ENCODE measurements around the gene OR4D6.

The OR4D6 gene

DNA sequence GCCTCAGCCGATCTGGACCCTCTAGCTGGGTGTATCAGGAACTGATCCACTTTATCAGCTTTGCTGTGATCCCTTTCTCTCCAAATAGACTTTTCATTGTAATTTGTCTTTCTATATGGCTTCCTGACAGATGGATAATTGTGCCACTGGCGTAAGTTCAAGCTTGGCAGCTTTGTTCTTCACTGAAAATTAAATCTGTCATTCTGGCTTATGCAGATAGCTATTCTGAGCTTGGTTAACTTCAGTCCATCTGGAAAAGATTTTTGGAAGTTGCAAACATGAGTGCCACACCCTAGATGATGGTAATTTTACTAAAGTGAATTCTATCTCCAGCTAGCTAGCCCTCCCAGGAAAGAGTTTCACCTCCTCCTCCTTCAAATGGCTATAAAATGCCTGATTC is 38.6 kb upstream of the OR4D6 start:
- TF ChIP-seq POLR2AphosphoS5 (IDR thresholded peaks at IDR 0.05; ENCODE audit: low read depth, low read length) (no peak), FOXP2 (optimal IDR thresholded peaks at IDR 0.05; ENCODE audit: borderline replicate concordance, extremely low read depth, extremely low read length, insufficient read depth) (no peak), SIN3A (IDR thresholded peaks at IDR 0.05; ENCODE audit: borderline replicate concordance, insufficient read depth, low read length) (no peak), TAF1 (IDR thresholded peaks at IDR 0.05; ENCODE audit: borderline replicate concordance, insufficient read depth, low read length) (no peak)
- TF ChIP-seq, protein P1, sequence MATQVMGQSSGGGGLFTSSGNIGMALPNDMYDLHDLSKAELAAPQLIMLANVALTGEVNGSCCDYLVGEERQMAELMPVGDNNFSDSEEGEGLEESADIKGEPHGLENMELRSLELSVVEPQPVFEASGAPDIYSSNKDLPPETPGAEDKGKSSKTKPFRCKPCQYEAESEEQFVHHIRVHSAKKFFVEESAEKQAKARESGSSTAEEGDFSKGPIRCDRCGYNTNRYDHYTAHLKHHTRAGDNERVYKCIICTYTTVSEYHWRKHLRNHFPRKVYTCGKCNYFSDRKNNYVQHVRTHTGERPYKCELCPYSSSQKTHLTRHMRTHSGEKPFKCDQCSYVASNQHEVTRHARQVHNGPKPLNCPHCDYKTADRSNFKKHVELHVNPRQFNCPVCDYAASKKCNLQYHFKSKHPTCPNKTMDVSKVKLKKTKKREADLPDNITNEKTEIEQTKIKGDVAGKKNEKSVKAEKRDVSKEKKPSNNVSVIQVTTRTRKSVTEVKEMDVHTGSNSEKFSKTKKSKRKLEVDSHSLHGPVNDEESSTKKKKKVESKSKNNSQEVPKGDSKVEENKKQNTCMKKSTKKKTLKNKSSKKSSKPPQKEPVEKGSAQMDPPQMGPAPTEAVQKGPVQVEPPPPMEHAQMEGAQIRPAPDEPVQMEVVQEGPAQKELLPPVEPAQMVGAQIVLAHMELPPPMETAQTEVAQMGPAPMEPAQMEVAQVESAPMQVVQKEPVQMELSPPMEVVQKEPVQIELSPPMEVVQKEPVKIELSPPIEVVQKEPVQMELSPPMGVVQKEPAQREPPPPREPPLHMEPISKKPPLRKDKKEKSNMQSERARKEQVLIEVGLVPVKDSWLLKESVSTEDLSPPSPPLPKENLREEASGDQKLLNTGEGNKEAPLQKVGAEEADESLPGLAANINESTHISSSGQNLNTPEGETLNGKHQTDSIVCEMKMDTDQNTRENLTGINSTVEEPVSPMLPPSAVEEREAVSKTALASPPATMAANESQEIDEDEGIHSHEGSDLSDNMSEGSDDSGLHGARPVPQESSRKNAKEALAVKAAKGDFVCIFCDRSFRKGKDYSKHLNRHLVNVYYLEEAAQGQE (IDR thresholded peaks at IDR 0.05; ENCODE audit: insufficient read depth in 1 of 2, low read depth in 2 of 2, low read length in 2 of 2), result no peak

DNA sequence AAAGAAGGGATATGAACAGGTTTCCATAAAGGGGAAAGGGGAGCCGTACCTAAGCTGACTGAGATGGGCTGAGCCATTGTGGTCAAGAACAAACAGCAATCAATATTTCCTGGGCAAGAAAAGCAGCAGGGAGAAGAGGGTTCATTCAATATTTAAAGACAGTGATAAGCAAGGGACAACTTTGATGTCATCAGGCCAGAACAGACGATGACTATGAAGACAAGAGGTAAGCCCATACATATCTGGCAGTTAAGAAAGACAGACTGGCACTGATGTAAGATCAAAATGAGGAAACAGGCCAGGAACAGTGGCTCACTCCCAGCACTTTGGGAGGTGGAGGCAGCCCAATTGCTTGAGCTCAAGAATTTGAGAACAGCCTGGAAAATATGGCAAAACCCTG is 32.9 kb upstream of the OR4D6 start:
- TF ChIP-seq FOXP2 (optimal IDR thresholded peaks at IDR 0.05; ENCODE audit: borderline replicate concordance, extremely low read depth, extremely low read length, insufficient read depth) (no peak), POLR2AphosphoS5 (IDR thresholded peaks at IDR 0.05; ENCODE audit: low read depth, low read length) (no peak), TAF1 (IDR thresholded peaks at IDR 0.05; ENCODE audit: borderline replicate concordance, insufficient read depth, low read length) (no peak), SIN3A (IDR thresholded peaks at IDR 0.05; ENCODE audit: borderline replicate concordance, insufficient read depth, low read length) (no peak)
- TF ChIP-seq, protein P1 (IDR thresholded peaks at IDR 0.05; ENCODE audit: insufficient read depth in 1 of 2, low read depth in 2 of 2, low read length in 2 of 2), result no peak

DNA sequence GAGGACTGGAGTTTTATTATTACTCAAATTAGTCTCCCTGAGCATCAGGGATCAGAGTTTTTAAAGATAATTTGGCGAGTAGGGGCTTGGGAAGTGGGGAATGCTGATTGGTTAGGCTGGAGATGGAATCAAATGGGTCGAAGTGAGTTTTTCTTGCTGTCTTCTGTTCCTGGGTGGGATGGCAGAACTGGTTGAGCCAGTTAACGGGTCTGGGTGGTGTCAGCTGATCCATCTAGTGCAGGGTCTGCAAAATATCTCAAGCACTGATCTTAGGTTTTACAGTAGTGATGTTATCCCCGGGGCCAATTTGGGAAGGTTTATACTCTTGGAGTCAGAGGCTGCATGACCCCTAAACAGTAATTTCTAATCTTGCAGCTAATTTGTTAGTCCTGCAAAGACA is 31.6 kb upstream of the OR4D6 start:
- TF ChIP-seq TAF1 (IDR thresholded peaks at IDR 0.05; ENCODE audit: borderline replicate concordance, insufficient read depth, low read length) (no peak), FOXP2 (optimal IDR thresholded peaks at IDR 0.05; ENCODE audit: borderline replicate concordance, extremely low read depth, extremely low read length, insufficient read depth) (no peak), POLR2AphosphoS5 (IDR thresholded peaks at IDR 0.05; ENCODE audit: low read depth, low read length) (no peak), SIN3A (IDR thresholded peaks at IDR 0.05; ENCODE audit: borderline replicate concordance, insufficient read depth, low read length) (no peak)
- TF ChIP-seq, protein P1 (IDR thresholded peaks at IDR 0.05; ENCODE audit: insufficient read depth in 1 of 2, low read depth in 2 of 2, low read length in 2 of 2), result no peak

DNA sequence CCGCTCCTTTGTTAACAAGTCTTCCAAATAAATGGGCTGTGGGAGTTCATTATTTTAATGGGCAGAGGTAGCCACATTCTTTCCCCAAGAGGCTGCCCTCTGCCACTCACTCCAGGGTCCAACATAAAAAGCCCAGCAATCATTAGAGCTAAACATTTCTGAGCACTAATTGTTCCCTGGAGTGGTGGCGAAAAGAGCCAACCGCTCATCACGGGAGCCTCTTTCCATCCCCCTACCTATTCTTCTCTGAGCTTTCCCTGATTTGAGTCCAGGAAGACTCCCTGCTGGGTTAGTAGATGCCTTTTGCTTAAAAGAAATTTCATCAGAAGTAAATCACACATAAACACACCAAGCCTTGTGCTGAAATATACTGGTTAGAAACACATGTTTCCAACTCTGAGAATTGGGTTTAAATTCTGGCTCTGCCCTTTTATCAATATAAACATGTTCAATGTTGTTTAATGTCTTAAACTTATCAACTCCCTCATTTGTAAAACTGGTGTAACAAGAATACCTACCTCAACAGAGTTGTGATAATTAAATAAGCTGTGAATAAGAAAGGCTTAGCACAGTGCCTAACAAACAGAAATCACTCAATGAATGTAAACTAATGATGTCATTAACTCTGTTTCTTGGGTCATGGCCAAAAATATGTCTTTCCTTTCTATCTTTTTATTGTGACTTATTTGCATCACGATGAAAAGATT is 30.2 kb upstream of the OR4D6 start, which contains the start of gene OR5A2:
OR5A2 (minus strand) TSS at position 53 of the 707 bp plus-strand sequence. CDS start 3,460 bp downstream, outside the sequence.
- no peak for TF ChIP-seq TAF1 (IDR thresholded peaks at IDR 0.05; ENCODE audit: borderline replicate concordance, insufficient read depth, low read length)

DNA sequence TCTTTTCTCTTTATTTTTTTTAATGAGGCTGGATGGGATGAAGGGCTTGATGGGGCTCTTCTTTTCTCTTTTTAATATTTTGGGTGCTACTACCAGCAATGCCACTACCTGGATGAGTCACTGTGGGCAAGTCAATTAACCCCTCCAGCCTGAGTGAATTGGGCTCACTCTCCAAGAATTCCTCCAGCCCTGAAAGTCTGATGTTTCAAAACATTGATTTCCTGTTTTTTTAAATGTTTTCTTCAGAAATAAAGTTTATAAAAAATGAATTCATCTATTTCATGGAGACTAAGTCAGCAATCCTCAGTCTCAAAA is 29.7 kb upstream of the OR4D6 start:
- TF ChIP-seq, protein P1 (IDR thresholded peaks at IDR 0.05; ENCODE audit: insufficient read depth in 1 of 2, low read depth in 2 of 2, low read length in 2 of 2), result no peak
- TF ChIP-seq FOXP2 (optimal IDR thresholded peaks at IDR 0.05; ENCODE audit: borderline replicate concordance, extremely low read depth, extremely low read length, insufficient read depth) (no peak), POLR2AphosphoS5 (IDR thresholded peaks at IDR 0.05; ENCODE audit: low read depth, low read length) (no peak), SIN3A (IDR thresholded peaks at IDR 0.05; ENCODE audit: borderline replicate concordance, insufficient read depth, low read length) (no peak), TAF1 (IDR thresholded peaks at IDR 0.05; ENCODE audit: borderline replicate concordance, insufficient read depth, low read length) (no peak)

All from PFSK-1 (cell line).